GM12873 (cell line): ENCODE measurements around the gene SCAANT1.

Experiments
- CTCF ChIP-seq: IDR thresholded peaks from 2 replicates; pipeline ENCODE4 v1.5.1; 2012; ENCODE audit warnings: low read depth, mild to moderate bottlenecking, moderate library complexity, low read length, control low read depth; ENCODE audit not compliant: insufficient read depth; ENCODE audit errors: missing control alignments

Gene SCAANT1

GRCh38 chr3:63943678-63944077 is 31.5 kb upstream of the SCAANT1 start:
- TF ChIP-seq CTCF, result no peak

- TF ChIP-seq CTCF, result no peak
Observed at GRCh38 chr3:63942528-63942927, 30.3 kb upstream of the SCAANT1 start.

GRCh38 chr3:63940389-63940757 is 28.2 kb upstream of the SCAANT1 start:
- TF ChIP-seq CTCF, result no peak

- no peak for TF ChIP-seq CTCF
Observed at GRCh38 chr3:63937661-63938651, 25.8 kb upstream of the SCAANT1 start.

GRCh38 chr3:63936925-63937324 is 24.7 kb upstream of the SCAANT1 start:
- TF ChIP-seq CTCF, result no peak

GRCh38 chr3:63934041-63934866 is 22.1 kb upstream of the SCAANT1 start:
- no peak for TF ChIP-seq CTCF

GRCh38 chr3:63933459-63933858 is 21.3 kb upstream of the SCAANT1 start:
- TF ChIP-seq CTCF, result no peak
